Measurements from ENCODE around the gene NEUROG1.

DNA sequence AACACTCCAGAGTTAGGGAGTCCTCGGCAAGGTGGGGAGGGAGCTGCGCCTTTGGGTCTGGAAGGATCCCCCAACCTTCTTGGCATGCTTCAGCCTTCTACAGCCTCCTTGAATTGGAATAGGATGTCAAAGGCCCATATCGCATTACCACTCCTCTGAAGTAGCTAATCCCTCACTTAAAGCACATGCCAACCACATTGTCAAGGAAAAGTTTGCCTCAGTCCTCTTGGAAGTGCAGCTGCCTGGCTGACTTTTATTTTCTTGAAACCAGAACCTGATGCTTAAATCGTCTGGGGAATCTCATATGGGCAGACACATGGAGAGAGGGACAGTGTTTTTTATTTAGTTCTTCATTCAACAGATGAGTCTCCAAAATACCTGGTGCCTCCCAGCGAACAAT is 28.6 kb upstream of the NEUROG1 start:
- TF ChIP-seq CTCF (IDR thresholded peaks at IDR 0.05) = no peak
- no peak for TF ChIP-seq POLR2A (IDR thresholded peaks at IDR 0.05)

Data from thyroid gland (tissue), 4 donors.